Spleen (tissue), 11 donors: ENCODE measurements around the gene SCPEP1. TPM values are rescaled to one million over a fixed set of nuclear protein-coding genes. Genes with fewer than 3 reads are reported as not detected.
A peak's percentile ranks its signal among the peaks of the same experiment; 100 is the strongest.
"Not testable (repeated sequence)": the region's sequence is repeated elsewhere in the genome, so short reads cannot be mapped to it uniquely, and the experiment has no call there.

Experiments used
- DNase-seq: peaks from one replicate; pipeline ENCODE4 v3.0.0-alpha.2; 2020
- H3K27ac ChIP-seq, 8 donors: fragments of 200-600 bp; sonication (generic) in 7 of 8; 1 replicate in 4 of 8; 2 replicates in 4 of 8; pipeline versions ENCODE4 v1.5.0 to v1.8.0; 2016 to 2021; ENCODE audit warnings: inconsistent platforms in 4 of 8, mild to moderate bottlenecking in 4 of 8, moderate library complexity in 1 of 8
- H3K27me3 ChIP-seq, 7 donors: fragments of 200-600 bp; sonication (generic) in 6 of 7; replicated peaks in 1 of 7; 1 replicate in 4 of 7; 2 replicates in 3 of 7; pipeline versions ENCODE4 v1.5.0 to v1.8.0; 2016 to 2021; ENCODE audit warnings: inconsistent platforms in 3 of 7, mild to moderate bottlenecking in 1 of 7
- H3K36me3 ChIP-seq, 6 donors: fragments of 200-600 bp; sonication (generic) in 5 of 6; 1 replicate in 4 of 6; 2 replicates in 2 of 6; pipeline versions ENCODE4 v1.5.0 to v1.8.0; 2016 to 2021; ENCODE audit warnings: inconsistent platforms in 2 of 6
- H3K4me1 ChIP-seq, 6 donors: fragments of 200-600 bp; sonication (generic) in 5 of 6; 1 replicate in 3 of 6; 2 replicates in 3 of 6; pipeline versions ENCODE4 v1.5.0 to v1.8.0; 2016 to 2021; ENCODE audit warnings: inconsistent platforms in 3 of 6
- H3K4me3 ChIP-seq, 8 donors: fragments of 200-600 bp; sonication (generic) in 7 of 8; 1 replicate in 4 of 8; 2 replicates in 4 of 8; pipeline versions ENCODE4 v1.5.0 to v1.8.0; 2016 to 2021; ENCODE audit warnings: inconsistent platforms in 4 of 8, mild to moderate bottlenecking in 4 of 8, moderate library complexity in 2 of 8
- H3K9me3 ChIP-seq, 8 donors: fragments of 200-600 bp; sonication (generic) in 7 of 8; 1 replicate in 4 of 8; 2 replicates in 4 of 8; pipeline versions ENCODE4 v1.5.0 to v1.8.0; 2016 to 2021; ENCODE audit warnings: inconsistent platforms in 4 of 8
- CTCF ChIP-seq, 11 experiments: fragments of 200-600 bp in 7 of 11; fragments of 450-650 bp in 4 of 11; sonication (generic) in 4 of 11; IDR thresholded peaks in 8 of 11; conservative IDR thresholded peaks in 3 of 11; 1 replicate in 7 of 11; 2 replicates in 4 of 11; pipeline versions ENCODE4 v1.4.0 to v1.8.0; 2016 to 2021; ENCODE audit warnings: antibody characterized with exemption in 11 of 11, inconsistent platforms in 4 of 11, mild to moderate bottlenecking in 1 of 11
- POLR2A ChIP-seq, 3 donors: fragments of 450-650 bp; IDR thresholded peaks; one replicate each; pipeline ENCODE4 v1.5.1; 2017; ENCODE audit warnings: antibody characterized with exemption in 3 of 3, mild to moderate bottlenecking in 1 of 3
- POLR2AphosphoS5 ChIP-seq, 3 donors: sonication (generic); formaldehyde crosslinking; IDR thresholded peaks; one replicate each; pipeline ENCODE4 v1.5.1; 2017; ENCODE audit warnings: antibody characterized with exemption in 3 of 3
- WGBS, 5 donors: extraction: QIAGEN DNeasy Blood & Tissue Kit in 3 of 5; methylation state at CpG; one replicate each; pipeline versions ENCODE4 v1.1.5 to v1.1.7; 2013 to 2018; 5-methylcytosine and 5-hydroxymethylcytosine counted together
- intact Hi-C: fragments of 100-400 bp; cut with DNase I; formaldehyde crosslinking; loops from one replicate; pipeline ENCODE4 v1.15.0; 2023; ENCODE audit warnings: low total_unique reads
- polyA plus RNA-seq, 3 donors: library from polyadenylated mRNA; stranded (reverse); fragments of 200-250 nt; gene quantifications; one replicate each; pipeline ENCODE4 v1.2.1, GENCODE V29; 2013
- total RNA-seq, 7 donors: library from RNA; depleted of rRNA in 3 of 7; stranded (reverse); fragments of >200 nt in 3 of 7; fragmentation: NEBNext Ultra II Directional in 4 of 7; extraction: Animal tissue kit (Norgen Biotek cat#: 25700) in 4 of 7; gene quantifications; one replicate each; pipeline versions ENCODE4 v1.1.0 to v1.2.1, GENCODE V29; 2016 to 2021
- donor health status: healthy with polysubstance abuse.
- donor health status: DM: no; HTN: no; CAD: no; lungs with moderate emphysema.
- donor health status: DM: no; HTN: no; CAD: no.
- donor health status: Bipolar disorder and iron deficiency.
- donor health status: healthy.
- donor health status: DM: no; HTN: no; CAD: no.
- donor health status: DM: yes; HTN: yes; CAD: no.

SCPEP1 gene
- total and polyA plus RNA-seq, 10 donors: 74.4 to 127 (median 97.7) TPM

- H3K4me1 ChIP-seq: peaks cover 0 to 11% (median 3%) of the 10 kb centered on the region in 6 donors
- H3K36me3 ChIP-seq: peaks cover 0 to 92% (median 41%) of the 10 kb centered on the region in 6 donors
- no peaks in the 10 kb centered on the region for H3K9me3 ChIP-seq
- H3K27ac ChIP-seq: peak overlapping the region in 1 of 8 donors; percentile 40
- TF ChIP-seq POLR2AphosphoS5 (IDR thresholded peaks at IDR 0.05) (no peak), POLR2A (IDR thresholded peaks at IDR 0.05) (no peak), CTCF (IDR thresholded peaks at IDR 0.05 in 8 of 11, conservative IDR thresholded peaks at IDR 0.05 in 3 of 11) (no peak)
- 39 to 64% (median 53%) methylated on average over 3 of the region's 3 CpGs for WGBS, 5 donors
- DNase-seq: no peak
- intact Hi-C loops: no loop called here
- H3K4me3 ChIP-seq: no peak overlapping the region
- H3K27me3 ChIP-seq: no peaks in the 10 kb centered on the region
These were observed 28.3 kb upstream of the SCPEP1 start for GRCh38 chr17:56949595-56949994.

- H3K27me3 ChIP-seq: no peaks in the 10 kb centered on the region
- H3K9me3 ChIP-seq: no peaks in the 10 kb centered on the region
- H3K36me3 ChIP-seq: peaks cover 0 to 51% (median 1%) of the 10 kb centered on the region in 6 donors
- H3K27ac ChIP-seq: no peak overlapping the region
- no peak overlapping the region for H3K4me3 ChIP-seq
- H3K4me1 ChIP-seq: peaks cover 8 to 48% (median 23%) of the 10 kb centered on the region in 6 donors
- TF ChIP-seq CTCF (IDR thresholded peaks at IDR 0.05 in 8 of 11, conservative IDR thresholded peaks at IDR 0.05 in 3 of 11) (no peak), POLR2A (IDR thresholded peaks at IDR 0.05) (no peak)
- intact Hi-C loops: no loop called here
- 92 to 98% (median 95%) methylated on average over 5 of the region's 5 CpGs for WGBS, 5 donors
- no peak for DNase-seq
These were observed 20.9 kb upstream of the SCPEP1 start for GRCh38 chr17:56956992-56957391.

GRCh38 chr17:56960596-56961538 lies 17.1 kb upstream of the SCPEP1 start, which contains the start of gene COIL:
Gene COIL (minus strand): TSS chr17:56961050. CDS start chr17:56961019, 31 bp downstream.
- TF ChIP-seq POLR2AphosphoS5 (IDR thresholded peaks at IDR 0.05): peak; percentile 88 to 95 (median 90)
- peak; percentile 98 to 100 (median 99) for TF ChIP-seq CTCF (IDR thresholded peaks at IDR 0.05 in 8 of 11, conservative IDR thresholded peaks at IDR 0.05 in 3 of 11)
- TF ChIP-seq POLR2A (IDR thresholded peaks at IDR 0.05): no peak
- Histone ChIP-seq H3K4me3 (peak within 1 kb of the TSS; percentile 56 to 96 (median 76)), H3K36me3 (peaks cover 0 to 20% (median 0%) of the 10 kb centered on the region in 6 donors), H3K4me1 (peaks cover 8 to 44% (median 23%) of the 10 kb centered on the region in 6 donors), H3K27me3 (no peaks in the 10 kb centered on the region), H3K27ac (peak within 1 kb of the TSS; percentile 88 to 94 (median 90)), H3K9me3 (no peaks in the 10 kb centered on the region)
- WGBS, 5 donors: 4 to 11% (median 5%) methylated on average over 25 to 59 of the region's 59 CpGs
- intact Hi-C loops: no loop called here
- DNase-seq: peak; percentile 98

GRCh38 chr17:56965241-56965640 lies 12.7 kb upstream of the SCPEP1 start:
- WGBS, 5 donors: 88 to 95% (median 92%) methylated on average over 9 of the region's 9 CpGs
- DNase-seq, H3K4me3 ChIP-seq, H3K9me3 ChIP-seq, intact Hi-C loops, H3K27ac ChIP-seq, H3K36me3 ChIP-seq, H3K27me3 ChIP-seq: not testable (repeated sequence)
- peaks cover under 1 to 10% (median 6%) of the 10 kb centered on the region in 6 donors for H3K4me1 ChIP-seq

GRCh38 chr17:56965681-56966080 lies 12.2 kb upstream of the SCPEP1 start:
- DNase-seq, H3K27me3 ChIP-seq, H3K4me1 ChIP-seq, intact Hi-C loops, H3K27ac ChIP-seq, H3K36me3 ChIP-seq, H3K9me3 ChIP-seq, H3K4me3 ChIP-seq: not testable (repeated sequence)
- WGBS, 5 donors: 85 to 91% (median 90%) methylated on average over 6 of the region's 6 CpGs
